Erythroblast (primary cell): ENCODE measurements around the gene TBX15.
"Not testable (repeated sequence)": the region's sequence is repeated elsewhere in the genome, so short reads cannot be mapped to it uniquely, and the experiment has no call there.

ENCODE experiments used
- DNase-seq, 2 experiments: peaks; one replicate each; lab custom pipeline; 2025; lab: John Stamatoyannopoulos, UW
- GATA1 ChIP-seq: IDR thresholded peaks from 2 replicates; pipeline ENCODE4 v1.6.1; 2011; ENCODE audit warnings: low read depth, mild to moderate bottlenecking, control low read depth, low read length, moderate library complexity
- POLR2A ChIP-seq: IDR thresholded peaks from 2 replicates; pipeline ENCODE4 v1.6.1; 2011; ENCODE audit warnings: mild to moderate bottlenecking, low read length

TBX15 gene

GRCh38 chr1:118923319-118923718 is 64.8 kb downstream of the TBX15 start:
- TF ChIP-seq POLR2A (no peak), GATA1 (no peak)
- DNase-seq, result no peak

- no peak for DNase-seq
- TF ChIP-seq POLR2A, result no peak
- TF ChIP-seq GATA1, result no peak
These were observed 66.1 kb downstream of the TBX15 start for GRCh38 chr1:118921994-118922393.

- TF ChIP-seq GATA1 (no peak), POLR2A (no peak)
- DNase-seq, result no peak
These were observed 67.9 kb downstream of the TBX15 start for GRCh38 chr1:118920124-118920717.

- TF ChIP-seq POLR2A (no peak), GATA1 (no peak)
- DNase-seq, result no peak
These were observed 69.2 kb downstream of the TBX15 start for GRCh38 chr1:118918940-118919259.

GRCh38 chr1:118918230-118918939 is 69.8 kb downstream of the TBX15 start:
- no peak for TF ChIP-seq POLR2A
- no peak for DNase-seq

GRCh38 chr1:118916346-118916745 is 71.8 kb downstream of the TBX15 start:
- DNase-seq, result not testable (repeated sequence)

GRCh38 chr1:118914379-118915161 is 73.6 kb downstream of the TBX15 start:
- TF ChIP-seq POLR2A (no peak), GATA1 (no peak)

GRCh38 chr1:118913818-118914217 is 74.3 kb downstream of the TBX15 start:
- TF ChIP-seq GATA1 (no peak), POLR2A (no peak)
- no peak for DNase-seq

More at GRCh38 chr1:118914379-118915161, 73.6 kb downstream of the TBX15 start:
- no peak for DNase-seq

- TF ChIP-seq POLR2A, result no peak
- TF ChIP-seq GATA1, result no peak
These were observed 75.6 kb downstream of the TBX15 start for GRCh38 chr1:118912574-118912973.

GRCh38 chr1:118911571-118911970 is 76.6 kb downstream of the TBX15 start:
- TF ChIP-seq POLR2A, result no peak
- no peak for TF ChIP-seq GATA1

More at GRCh38 chr1:118912574-118912973, 75.6 kb downstream of the TBX15 start:
- DNase-seq, result no peak

GRCh38 chr1:118907466-118907865 is 80.7 kb downstream of the TBX15 start:
- DNase-seq, result no peak
- TF ChIP-seq POLR2A, result no peak
- TF ChIP-seq GATA1, result no peak

More at GRCh38 chr1:118911571-118911970, 76.6 kb downstream of the TBX15 start:
- DNase-seq, result no peak

- TF ChIP-seq GATA1, result no peak
- DNase-seq, result no peak
These were observed 82.5 kb downstream of the TBX15 start for GRCh38 chr1:118905671-118906070.

GRCh38 chr1:118905196-118905595 is 82.9 kb downstream of the TBX15 start:
- DNase-seq, result no peak
- TF ChIP-seq POLR2A (no peak), GATA1 (no peak)

- TF ChIP-seq POLR2A, result no peak
- DNase-seq, result no peak
These were observed 85.4 kb downstream of the TBX15 start for GRCh38 chr1:118902711-118903191.

- DNase-seq, result no peak
- no peak for TF ChIP-seq POLR2A
These were observed 85.8 kb downstream of the TBX15 start for GRCh38 chr1:118902299-118902698.
